ENCODE measurements around the gene CHRM2.

Gene CHRM2

DNA sequence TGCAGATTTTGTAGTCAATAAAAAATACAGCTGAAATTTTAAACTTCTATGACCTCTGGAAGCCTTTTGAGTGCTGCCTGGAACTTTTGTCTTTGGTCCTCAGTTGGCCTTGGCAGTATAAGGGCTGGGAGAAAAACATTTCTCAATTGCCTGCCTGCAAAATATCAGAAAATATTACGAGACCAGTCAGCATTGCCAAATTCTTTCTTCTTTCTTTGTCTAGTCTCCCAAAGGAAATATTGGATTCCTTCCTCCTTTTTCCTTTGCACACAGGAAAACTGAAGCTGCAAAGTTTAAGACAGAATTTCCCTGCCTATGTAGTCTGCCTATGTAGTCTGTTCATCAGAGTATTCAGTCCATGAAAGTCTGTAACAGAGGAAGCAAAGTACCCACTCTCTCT lies 95.9 kb downstream of the CHRM2 start:
- DNase-seq: no peak

DNA sequence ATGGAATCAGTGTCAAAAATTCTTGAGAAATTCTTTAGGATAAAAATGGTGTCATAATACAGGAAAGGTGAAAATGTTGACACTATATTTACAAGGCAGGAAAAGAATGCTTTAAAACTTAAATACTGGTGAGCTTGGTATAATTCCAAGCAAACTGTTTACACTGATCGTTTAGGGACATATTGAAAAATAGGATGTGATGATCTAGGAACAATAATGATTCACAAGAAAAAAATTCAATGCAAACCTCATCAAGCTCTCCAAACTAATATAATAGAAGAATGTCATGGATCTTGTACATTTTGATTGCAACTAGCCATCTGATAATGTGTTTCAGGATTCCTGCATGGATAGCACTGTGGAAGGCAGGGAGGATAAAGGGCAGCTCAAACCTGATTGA lies 98.4 kb downstream of the CHRM2 start:
- DNase-seq: no peak

DNA sequence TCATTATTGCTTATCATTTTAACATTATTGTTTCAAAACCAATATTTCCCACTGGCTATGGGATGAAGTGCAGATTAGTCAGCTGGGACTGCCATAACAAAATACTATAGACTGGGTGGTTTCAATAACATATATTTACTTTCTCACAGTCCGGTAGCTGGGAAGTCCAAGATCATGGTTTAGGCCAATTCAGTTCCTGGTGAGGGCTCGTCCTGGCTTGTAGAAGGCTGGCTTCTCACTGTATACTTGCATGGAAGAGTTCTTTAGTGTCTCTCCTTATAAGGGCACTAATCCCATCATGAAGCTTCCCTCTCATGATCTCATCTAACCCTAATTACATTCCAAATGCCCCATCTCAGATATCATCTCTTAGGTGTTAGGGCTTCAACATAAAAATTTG lies 101.3 kb downstream of the CHRM2 start:
- no peak for DNase-seq

DNA sequence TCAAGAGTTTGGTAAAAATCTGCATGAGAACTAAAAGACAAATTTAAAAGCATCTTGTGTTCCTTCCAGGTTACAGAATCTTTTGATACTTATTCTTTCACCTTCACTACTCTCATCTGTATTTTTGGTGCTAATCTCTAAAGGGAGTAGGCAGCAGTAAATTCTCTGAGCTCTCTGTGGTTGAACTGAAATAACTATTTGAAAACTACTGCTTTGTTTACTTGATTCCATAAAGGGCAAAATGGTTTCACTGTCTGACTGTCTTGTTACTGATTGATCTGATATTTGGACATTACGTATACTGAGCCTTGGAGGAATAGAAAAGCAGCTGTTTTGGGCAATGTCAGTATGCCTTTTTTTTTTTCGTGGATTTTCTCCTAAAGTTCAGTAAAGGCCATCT lies 103.3 kb downstream of the CHRM2 start:
- DNase-seq: no peak

DNA sequence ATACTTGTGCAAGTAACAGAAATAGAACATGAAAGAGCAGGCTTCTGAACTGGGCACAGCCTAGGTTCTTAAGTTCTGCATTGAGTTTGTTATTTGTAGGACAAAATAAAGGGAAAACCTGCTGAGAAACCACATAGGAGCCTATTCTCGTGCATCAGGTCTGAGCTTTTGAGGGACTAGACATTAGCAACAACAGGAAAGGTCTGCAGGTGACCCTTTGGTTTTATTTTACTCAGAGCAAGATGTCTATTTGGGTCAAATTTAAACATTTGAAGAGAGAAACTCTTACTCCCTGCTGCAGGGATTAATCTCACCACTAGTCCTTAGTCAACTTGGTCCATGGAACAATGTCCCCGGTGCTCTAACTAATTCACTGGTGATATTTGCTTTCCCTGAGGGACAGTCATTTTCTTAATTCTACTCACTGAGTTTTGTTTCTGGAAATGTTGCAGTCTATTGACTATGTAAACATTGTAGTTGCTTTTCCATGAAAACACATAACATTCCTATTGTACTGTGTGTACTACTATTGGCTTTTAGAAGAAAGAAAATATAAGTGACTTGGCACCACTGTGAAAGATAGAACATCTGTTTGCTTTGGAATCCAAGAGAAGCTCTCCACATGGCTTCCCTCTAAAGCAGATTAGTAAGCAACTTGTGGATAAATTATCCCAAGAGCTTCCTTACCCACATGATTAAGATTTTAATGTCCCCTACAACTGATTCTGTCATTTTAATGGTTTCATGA lies 108.2 kb downstream of the CHRM2 start:
- no peak for DNase-seq

DNA sequence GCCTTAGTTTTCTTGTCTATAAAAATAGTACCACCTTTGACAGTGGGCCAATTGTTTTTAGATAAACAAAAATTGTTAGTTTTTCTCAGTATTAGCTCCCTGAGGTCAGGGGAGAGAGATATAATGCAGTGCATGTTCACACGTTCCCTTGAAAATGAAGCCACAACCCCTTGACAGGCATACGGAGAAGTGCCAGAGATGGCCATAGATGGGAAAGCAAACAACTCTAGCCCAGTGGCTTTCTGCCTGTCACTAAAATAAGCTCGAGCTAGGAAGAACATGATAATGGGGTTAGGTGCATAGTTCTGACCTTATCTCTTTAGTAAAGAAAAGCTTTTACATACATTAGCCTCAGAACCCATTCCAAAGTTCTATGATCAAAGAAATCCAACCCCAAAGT lies 124.9 kb downstream of the CHRM2 start:
- DNase-seq: no peak

DNA sequence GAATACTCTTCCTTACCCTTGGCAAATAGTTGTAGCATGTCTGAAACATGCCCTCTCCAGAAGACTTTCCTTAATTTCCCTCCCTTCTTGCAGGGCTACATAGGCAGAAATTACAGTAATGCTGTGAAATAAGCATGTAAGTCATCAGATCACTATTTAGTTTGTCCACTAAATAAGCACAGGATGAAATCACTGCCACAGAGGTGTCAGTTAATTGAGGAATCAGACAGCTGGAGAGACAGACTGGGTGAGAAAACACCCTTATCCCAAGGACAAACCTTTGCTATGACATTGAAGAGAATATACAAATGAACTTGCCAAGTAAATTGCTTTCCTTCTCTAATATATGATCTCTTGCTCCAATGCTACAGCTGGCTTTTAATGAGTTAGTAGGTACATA lies 129.3 kb downstream of the CHRM2 start:
- no peak for DNase-seq

DNA sequence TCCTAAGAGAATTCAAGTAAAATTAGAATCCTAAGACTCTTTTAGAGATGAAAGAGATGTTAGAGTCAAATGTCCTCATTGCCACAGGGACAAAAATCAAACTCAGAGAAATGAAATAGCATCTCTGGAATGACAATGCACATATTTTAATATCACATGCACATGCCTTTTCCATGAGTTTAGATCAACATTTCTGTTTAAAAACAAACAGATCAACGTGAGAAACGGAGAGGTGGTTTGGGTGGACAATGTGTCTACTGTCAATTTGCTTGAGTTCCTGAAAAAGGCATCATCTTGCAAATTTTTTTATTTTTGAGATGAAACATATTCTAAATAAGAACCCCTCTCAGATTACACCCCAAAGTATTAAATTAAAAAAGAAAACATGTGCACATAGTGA lies 130.0 kb downstream of the CHRM2 start:
- DNase-seq: no peak

DNA sequence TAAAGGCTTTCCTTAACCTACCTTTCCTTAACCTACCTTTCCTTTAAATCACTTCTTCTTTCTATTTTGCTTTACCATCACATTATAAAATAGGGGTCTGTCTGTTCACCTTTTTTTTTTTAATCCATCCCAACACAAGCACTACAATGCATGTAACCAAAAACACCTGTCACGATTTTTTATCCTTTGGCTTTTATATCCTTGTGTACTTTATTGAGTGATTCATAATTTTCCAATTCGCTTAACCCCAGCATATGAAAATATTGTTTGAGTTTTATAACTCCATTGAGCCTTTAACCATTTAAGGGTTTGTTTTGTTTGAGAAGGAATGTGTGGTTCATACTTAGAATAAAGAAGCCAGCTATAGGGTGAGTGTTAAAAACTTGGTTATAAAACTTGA lies 132.2 kb downstream of the CHRM2 start:
- no peak for DNase-seq

DNA sequence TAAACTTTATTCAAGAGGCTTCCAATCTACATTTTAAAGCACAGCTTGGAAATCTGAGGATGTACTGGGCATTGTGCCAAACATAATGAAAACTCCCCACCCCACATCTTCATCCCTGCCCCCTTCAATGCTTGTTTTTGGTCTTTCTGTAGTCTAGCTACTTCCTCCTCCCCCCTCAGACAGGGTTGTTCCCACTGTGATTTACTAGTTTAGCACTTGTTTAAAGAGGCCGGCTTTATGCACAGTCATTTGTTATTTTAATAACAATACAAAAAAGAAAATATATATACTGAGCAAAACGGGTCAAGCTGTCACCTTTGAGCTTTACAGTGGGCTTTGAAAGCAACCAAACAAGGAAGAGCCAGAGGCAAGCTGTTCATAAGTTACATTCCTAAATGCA lies 132.6 kb downstream of the CHRM2 start:
- no peak for DNase-seq

DNA sequence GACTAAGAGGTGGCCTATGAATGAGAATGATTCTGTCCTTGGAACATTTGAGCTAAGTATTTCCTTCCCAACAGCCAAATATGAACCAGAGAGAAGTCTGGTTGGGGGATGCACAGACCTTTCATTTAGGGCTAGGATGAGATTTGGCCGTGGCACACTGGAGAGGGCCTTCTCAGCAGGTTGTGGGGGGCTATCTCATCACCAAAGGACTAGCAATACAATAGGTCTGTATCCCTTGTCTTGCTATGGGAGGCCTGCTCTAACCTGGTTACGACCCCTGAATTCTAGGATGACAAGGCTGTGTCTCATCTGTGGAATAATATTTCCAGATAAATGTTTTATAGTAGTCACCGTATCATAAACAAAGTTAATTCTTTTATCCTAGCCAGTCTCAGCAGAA lies 133.0 kb downstream of the CHRM2 start:
- no peak for DNase-seq

DNA sequence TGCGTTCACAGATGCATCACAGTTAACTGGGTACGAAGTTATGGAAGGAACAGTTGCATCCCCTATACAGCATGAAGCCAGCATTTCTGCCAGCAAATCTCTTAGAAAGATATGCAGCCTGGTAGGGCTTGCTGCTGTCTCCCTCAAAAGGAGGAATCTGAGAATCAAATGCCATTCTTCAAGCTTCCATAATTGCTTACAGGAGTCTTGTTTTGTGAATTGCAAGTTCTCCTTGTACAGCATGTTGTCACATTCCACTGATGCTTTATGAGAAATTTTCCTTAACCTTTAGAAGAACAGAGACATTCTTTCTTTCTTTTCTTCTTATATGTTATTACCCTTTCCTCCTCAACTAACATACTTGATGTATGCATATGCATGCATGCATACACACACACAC lies 134.6 kb downstream of the CHRM2 start:
- no peak for DNase-seq

DNA sequence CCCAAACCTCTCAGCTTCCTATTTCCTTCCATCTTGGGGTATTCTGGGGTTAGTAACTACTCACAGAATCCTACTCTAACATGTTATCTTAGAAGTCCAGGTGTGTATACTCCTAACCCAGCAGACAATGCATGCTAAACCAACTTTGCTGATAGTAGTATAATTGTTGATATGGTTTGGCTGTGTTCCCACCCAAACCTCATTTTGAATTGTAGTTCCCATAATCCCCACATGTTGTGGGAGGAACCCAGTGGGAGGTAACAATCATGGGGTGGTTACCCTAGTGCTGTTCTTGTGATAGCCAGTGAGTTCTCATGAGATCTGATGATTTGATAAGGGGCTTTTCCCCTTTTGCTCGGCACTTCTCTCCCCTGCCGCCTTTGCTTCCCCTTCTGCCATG lies 135.1 kb downstream of the CHRM2 start:
- DNase-seq: no peak

DNA sequence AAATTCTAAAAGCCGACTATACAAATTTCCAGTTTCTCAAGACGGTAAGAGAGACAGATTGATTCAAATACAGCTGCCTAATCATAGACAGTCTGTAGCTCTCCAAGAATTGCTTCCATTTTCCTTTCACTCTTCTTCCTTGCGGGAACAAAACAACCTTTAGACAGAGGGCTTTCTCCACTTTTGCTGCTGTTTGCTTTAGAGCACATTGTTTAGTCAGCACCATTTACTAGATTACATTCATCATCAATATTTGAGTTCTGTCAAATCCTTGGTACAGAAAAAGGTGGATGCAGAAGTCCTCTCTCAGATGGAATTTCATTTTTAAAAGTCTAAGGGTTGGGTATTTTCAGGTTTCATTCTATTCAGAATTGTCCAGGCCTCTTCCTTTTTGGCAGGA lies 137.4 kb downstream of the CHRM2 start:
- DNase-seq: no peak

DNA sequence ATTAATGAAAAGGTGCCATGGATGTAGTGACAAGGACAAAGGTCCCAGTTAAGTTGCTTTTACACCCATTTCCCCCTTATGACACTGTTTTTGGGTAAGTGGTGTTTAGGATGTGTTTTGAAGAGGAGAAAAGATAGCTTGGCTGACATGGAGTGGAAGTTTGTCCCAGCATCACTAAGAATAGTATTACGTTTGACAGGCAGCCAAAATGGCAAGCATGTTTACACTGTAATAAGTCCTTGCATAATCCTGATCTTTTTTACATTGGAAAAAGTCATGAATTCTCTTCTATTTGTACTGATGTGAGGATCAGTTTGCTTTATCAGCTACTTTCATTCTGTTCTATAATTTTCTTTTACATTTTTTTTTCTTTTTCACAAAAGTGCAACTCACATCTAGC lies 137.8 kb downstream of the CHRM2 start:
- DNase-seq: no peak

DNA sequence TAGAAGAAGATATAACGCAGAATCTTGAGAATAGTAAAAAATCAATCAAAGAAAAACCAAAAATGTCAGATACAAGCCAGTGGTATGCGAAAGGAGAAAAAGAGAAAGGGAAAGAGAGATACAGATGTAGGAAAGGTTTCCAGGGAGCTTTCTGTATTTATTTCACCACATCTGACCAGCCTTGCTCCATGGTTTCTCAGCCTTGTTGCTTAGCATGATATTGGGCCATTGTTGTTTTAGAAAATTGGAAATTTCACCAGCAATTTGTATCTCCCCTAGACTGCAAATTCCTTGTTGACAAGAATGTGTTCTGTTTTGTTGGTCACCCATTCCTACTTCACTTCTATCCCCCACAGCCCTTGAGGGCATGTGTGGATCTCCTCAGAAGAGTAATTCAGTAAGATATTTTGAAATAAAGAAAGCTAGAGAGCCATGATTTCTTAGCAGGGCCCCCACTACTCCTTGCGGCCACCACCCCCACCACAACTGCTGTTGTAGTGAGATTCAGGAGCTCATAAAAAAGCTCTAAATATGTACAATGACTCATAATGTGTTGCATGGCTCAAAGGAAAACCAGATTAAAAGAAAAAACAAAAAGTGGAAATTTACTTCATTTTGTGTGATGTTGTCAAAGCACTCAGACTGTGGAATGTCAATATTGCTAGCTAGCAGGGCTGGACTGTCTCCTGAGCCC lies 138.7 kb downstream of the CHRM2 start:
- no peak for DNase-seq

DNA sequence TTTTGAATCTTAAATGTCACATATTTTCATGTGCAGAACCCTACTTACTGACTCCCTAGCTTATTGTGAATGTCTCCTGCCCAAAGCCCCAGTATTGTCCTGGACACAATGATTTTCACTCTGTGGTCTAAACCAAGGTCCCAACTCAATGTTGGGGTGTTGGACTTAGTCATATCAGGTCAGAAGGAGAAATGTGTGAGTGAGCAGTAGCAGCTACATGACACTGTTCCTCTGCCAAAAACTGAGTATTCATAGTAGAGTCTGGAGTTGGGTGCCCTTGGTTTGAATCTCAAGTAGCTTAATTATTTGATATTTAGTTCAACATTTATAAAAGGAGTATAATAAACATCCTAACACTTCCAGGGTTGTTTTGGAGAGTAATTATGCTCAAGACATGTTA lies 141.0 kb downstream of the CHRM2 start:
- DNase-seq: no peak

DNA sequence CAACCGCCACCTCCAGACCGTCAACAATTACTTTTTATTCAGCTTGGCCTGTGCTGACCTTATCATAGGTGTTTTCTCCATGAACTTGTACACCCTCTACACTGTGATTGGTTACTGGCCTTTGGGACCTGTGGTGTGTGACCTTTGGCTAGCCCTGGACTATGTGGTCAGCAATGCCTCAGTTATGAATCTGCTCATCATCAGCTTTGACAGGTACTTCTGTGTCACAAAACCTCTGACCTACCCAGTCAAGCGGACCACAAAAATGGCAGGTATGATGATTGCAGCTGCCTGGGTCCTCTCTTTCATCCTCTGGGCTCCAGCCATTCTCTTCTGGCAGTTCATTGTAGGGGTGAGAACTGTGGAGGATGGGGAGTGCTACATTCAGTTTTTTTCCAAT lies 146.6 kb downstream of the CHRM2 start:
- DNase-seq: no peak

DNA sequence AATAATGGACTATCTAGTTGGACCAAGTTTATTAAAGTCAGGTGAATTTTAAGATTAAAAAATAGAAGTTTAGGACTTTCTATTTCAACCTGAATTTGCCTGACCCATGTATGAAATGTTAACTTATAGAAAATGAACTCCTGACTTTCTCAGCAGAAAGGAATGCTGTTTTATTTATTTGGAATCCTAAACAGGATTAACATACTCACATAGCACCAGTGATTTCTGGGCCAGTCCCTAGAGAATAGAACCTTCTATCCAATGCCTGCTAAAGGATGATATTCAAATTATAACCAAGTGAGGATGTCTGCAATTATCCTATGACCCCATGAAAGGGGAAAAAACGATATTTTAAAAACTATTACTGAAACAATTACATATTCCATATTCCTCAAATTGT lies 148.8 kb downstream of the CHRM2 start:
- no peak for DNase-seq

DNA sequence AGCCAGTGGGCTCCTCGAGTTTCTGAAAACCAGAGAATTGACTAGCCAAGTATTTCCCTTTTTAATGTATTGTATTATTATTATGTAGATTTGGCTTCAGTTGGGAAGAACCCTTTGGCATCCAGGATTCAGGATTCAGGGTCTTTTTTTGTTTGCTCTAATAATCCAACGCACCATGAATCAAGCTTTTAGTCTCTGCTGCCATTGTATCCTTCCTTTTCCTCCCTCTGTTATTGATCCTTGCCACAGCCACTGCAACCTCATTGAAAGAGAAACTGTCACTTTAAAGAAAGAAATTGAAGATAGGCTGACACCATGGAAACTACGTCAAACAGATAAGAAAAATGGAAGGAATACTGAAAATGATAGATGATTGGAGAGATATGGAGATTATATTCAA lies 150.0 kb downstream of the CHRM2 start:
- no peak for DNase-seq

DNA sequence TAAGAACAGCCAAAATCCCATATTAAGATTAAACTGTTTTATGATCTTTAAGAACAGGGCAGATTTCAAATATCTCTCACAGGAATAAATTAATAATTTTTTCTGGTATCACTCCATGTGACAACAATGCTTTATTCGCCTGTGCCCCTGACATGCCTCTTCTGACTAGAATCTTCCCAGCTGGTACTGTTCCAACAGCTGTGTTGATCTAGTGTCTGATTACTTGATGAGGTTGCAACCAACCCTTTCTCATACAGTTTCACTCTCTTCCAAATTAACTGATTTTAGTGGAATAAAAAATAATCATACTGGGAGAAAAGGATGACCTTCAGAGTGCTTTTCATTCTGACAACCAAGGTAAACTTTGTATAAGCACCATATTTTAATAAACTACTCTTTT lies 151.9 kb downstream of the CHRM2 start:
- DNase-seq: no peak

DNA sequence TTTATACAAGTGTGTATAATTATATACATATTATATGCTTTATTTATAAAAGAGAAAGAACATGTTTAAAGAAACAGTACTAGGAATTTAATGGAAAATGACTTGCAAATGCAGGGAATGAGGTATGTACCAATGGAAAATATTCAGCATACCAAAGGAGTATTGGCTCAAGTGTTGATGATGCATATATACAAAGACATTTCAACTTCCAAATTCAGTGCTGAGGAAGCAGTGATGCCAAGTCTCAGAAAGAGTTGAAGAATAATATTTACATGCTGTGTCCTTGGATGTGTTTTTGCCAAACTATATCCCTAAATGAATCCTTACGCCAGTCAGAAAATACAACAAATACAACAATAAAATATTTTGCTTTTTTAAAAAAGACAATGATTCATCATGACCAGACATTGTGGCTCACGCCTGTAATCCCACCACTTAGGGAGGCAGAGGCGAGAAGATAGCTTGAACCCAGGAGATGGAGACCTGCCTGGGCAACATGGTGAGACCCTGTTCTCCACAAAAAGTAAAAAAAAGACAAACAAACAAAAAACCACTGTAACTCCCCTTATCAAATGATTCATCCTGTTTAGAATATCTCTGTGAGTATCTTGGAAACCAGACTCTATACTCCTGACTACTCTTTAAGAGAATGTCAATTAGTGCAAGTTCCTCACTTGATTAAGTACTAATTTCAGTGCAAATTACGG lies 157.2 kb downstream of the CHRM2 start:
- DNase-seq: no peak

DNA sequence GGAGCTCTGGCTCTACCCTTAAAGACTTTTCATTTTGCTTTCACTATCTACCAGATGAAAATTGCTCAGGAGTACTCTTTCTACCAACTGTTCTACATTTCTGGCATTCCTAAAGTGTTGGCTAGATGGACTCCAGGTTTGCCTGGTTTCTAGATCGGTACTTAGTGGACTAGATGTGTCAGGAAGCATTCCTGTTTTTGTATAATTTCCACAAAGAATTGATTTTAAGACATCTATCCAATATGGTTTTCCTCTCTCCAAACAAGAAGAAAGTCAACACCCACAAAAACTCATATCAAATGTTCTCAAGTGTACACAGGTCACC lies 157.7 kb downstream of the CHRM2 start:
- no peak for DNase-seq

DNA sequence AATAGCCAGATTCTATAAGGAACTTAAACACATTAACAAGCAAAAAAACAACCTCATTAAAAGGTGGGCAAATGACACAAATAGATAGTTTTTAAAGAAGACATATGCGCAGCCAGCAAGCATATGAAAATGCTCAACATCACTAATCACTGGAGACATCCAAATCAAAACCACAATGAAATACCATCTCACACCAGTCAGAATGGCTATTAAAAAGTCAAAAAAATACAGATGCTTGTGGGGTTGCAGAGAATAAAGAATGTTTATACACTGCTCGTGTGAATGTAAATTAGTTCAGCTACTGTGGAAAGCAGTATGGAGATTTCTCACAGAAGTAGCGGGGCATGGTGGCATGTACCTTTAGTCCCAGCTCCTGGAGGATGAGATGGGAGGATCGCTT lies 164.0 kb downstream of the CHRM2 start:
- DNase-seq: no peak
